Skeletal muscle tissue (tissue), 4 donors: Measurements from ENCODE around the gene KLRC3. TPM values are rescaled to one million over a fixed set of nuclear protein-coding genes. Genes with fewer than 3 reads are reported as not detected.
"Not testable (repeated sequence)": the region's sequence is repeated elsewhere in the genome, so short reads cannot be mapped to it uniquely, and the experiment has no call there.

ENCODE experiments used
- H3K27ac ChIP-seq: one replicate; pipeline ENCODE4 v1.7.0; 2013; ENCODE audit warnings: mild to moderate bottlenecking, low read depth, low read length, inconsistent platforms
- H3K27me3 ChIP-seq, 3 donors: one replicate each; pipeline ENCODE4 v1.7.0; 2013; ENCODE audit warnings: low read length in 3 of 3; ENCODE audit not compliant: control insufficient read depth in 3 of 3, insufficient read depth in 3 of 3
- H3K36me3 ChIP-seq, 3 donors: one replicate each; pipeline ENCODE4 v1.7.0; 2013; ENCODE audit warnings: low read length in 3 of 3; ENCODE audit not compliant: control insufficient read depth in 3 of 3, insufficient read depth in 3 of 3
- H3K4me1 ChIP-seq, 3 donors: one replicate each; pipeline ENCODE4 v1.7.0; 2013; ENCODE audit warnings: low read length in 3 of 3, mild to moderate bottlenecking in 3 of 3; ENCODE audit not compliant: control insufficient read depth in 3 of 3, insufficient read depth in 3 of 3
- H3K4me3 ChIP-seq, 3 donors: one replicate each; pipeline ENCODE4 v1.7.0; 2013; ENCODE audit warnings: low read length in 3 of 3
- H3K9ac ChIP-seq, 3 donors: one replicate each; pipeline ENCODE4 v1.7.0; 2013; ENCODE audit warnings: low read length in 3 of 3, mild to moderate bottlenecking in 3 of 3, moderate library complexity in 2 of 3, low read depth in 1 of 3
- H3K9me3 ChIP-seq, 3 donors: one replicate each; pipeline ENCODE4 v1.7.0; 2013; ENCODE audit warnings: low read length in 3 of 3; ENCODE audit not compliant: control insufficient read depth in 3 of 3
- total RNA-seq: library from RNA; depleted of rRNA; stranded (reverse); fragments of >200 nt; gene quantifications from one replicate; pipeline ENCODE4 v1.2.3, GENCODE V29; 2014
- donor health status: Osteomylitis.

The KLRC3 gene
- total RNA-seq, 1 donor from 2014 or later: not detected

DNA sequence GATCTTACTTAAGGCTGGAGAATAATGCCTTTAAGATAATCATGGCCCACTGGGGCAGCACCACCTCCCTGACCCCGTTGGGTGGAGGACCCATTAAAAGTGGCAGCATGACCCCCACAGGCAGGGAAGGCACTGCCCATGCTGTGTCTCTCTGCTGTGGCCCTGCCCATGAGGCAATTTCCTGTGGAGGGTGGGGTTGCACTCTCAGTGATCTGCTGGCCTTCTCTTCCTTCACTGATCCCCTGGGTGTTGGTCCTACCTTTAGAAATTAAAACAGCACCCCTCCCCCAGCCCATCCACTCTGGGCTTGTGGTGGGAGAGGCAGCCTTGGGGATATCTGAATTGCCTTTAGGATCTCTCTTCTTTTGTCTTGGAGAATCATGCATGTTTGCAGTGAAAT, 47.8 kb downstream of the KLRC3 start:
- H3K27ac ChIP-seq: no peak overlapping the region

GRCh38 chr12:10371893-10372535, 48.4 kb downstream of the KLRC3 start:
- not testable (repeated sequence) for H3K27ac ChIP-seq, H3K36me3 ChIP-seq, H3K4me1 ChIP-seq, H3K4me3 ChIP-seq, H3K9me3 ChIP-seq, H3K9ac ChIP-seq, H3K27me3 ChIP-seq

More for the DNA sequence above, 47.8 kb downstream of the KLRC3 start:
- Histone ChIP-seq H3K27me3 (no peaks in the 10 kb centered on the region), H3K4me1 (peaks cover 0 to 2% (median 0%) of the 10 kb centered on the region in 3 donors), H3K36me3 (no peaks in the 10 kb centered on the region), H3K9ac (no peak overlapping the region), H3K9me3 (no peaks in the 10 kb centered on the region), H3K4me3 (no peak overlapping the region)

DNA sequence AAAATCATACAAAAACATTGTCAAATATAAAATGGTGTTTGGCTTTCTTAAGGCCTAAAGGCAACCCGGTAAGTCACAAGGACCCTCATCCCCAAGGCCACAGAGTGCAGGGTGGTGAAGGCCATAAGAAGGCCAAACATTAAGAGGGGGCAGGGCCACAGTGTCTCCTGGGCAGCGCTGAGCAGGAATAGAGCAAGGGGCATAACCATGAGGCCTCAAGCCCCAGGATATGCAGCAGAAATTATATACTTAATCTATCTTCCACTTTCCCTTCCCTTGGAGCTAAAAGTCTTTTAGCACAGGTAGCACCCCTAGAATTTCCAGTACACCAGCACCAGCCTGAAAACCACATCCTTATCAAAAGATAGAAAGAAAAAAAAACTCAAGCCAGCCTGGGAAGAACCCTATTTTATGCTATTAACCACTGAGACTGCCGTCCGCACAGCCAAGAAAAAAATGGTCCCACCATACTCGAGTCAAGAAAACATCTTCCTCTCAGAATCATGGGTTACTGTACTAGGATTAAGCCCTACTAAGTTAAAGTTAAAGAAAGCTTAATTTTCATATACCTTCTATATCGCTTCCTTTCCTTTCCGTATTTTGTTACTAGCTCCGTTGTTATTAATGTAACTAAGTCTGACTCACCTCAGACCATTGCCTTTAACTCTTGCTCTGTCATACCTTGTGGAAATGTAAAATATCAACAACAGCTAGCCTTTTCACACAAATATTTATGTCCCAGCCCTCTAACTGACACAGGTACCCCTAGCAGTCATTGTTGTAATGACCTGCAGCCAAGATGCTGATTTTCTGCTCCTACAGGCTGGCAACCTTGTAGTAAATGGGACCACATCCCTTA, 50.6 kb downstream of the KLRC3 start:
- Histone ChIP-seq H3K36me3 (no peaks in the 10 kb centered on the region), H3K9ac (no peak overlapping the region), H3K4me1 (peaks cover 10 to 15% (median 10%) of the 10 kb centered on the region in 3 donors), H3K27ac (no peak overlapping the region), H3K27me3 (no peaks in the 10 kb centered on the region), H3K9me3 (no peaks in the 10 kb centered on the region), H3K4me3 (no peak overlapping the region)

- Histone ChIP-seq H3K9me3 (no peaks in the 10 kb centered on the region), H3K36me3 (no peaks in the 10 kb centered on the region), H3K9ac (peak overlapping the region in 1 of 3 donors; percentile 64), H3K4me3 (no peak overlapping the region), H3K27me3 (no peaks in the 10 kb centered on the region), H3K27ac (peak overlapping the region; percentile 23), H3K4me1 (peaks cover 18 to 27% (median 20%) of the 10 kb centered on the region in 3 donors)
These were observed 51.9 kb downstream of the KLRC3 start for GRCh38 chr12:10368206-10369171.

DNA sequence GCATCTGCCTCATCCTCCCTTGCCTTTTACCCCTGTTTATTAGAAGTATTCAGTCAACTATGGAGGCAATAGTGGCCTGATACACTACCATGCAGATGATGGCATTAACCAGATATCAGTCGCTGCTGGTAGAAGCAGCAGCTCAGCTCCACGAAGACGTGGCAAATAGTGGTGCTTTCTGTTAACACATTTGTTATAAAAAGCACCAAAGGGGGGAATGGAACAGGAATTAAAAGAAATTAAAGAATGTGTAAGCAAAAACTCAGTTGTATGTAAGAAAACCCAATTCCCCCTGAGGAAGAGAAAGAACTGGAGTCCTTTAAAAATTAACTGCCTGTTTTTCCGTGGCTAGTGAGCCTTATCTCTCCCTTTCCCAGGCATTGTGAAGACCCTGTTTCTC, 52.7 kb downstream of the KLRC3 start:
- not testable (repeated sequence) for H3K27me3 ChIP-seq, H3K4me3 ChIP-seq, H3K9me3 ChIP-seq, H3K36me3 ChIP-seq, H3K27ac ChIP-seq, H3K9ac ChIP-seq
- peaks cover 23 to 34% (median 23%) of the 10 kb centered on the region in 3 donors for H3K4me1 ChIP-seq

DNA sequence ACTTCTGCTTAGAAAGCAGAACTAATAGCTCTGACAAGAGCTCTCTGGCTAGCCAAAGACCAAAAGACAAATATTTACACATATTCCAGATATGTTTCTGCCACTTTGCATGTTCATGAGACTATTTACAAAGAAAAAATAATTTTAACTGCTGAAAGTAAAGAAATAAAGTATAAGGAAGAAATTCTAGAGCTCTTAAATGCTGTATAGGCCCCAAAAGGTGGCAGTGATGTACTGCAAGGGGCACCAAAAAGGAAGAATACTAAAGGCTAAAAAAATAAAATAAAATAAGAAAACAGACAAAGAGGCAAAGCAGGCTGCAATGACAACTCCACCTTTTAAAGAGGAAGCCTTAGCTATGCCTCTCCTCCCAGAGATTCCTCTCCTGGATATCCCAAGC, 53.5 kb downstream of the KLRC3 start:
- Histone ChIP-seq H3K27ac (peak overlapping the region; percentile 88), H3K27me3 (no peaks in the 10 kb centered on the region), H3K4me1 (peaks cover 23 to 34% (median 23%) of the 10 kb centered on the region in 3 donors), H3K4me3 (no peak overlapping the region), H3K9ac (no peak overlapping the region), H3K36me3 (no peaks in the 10 kb centered on the region), H3K9me3 (no peaks in the 10 kb centered on the region)

DNA sequence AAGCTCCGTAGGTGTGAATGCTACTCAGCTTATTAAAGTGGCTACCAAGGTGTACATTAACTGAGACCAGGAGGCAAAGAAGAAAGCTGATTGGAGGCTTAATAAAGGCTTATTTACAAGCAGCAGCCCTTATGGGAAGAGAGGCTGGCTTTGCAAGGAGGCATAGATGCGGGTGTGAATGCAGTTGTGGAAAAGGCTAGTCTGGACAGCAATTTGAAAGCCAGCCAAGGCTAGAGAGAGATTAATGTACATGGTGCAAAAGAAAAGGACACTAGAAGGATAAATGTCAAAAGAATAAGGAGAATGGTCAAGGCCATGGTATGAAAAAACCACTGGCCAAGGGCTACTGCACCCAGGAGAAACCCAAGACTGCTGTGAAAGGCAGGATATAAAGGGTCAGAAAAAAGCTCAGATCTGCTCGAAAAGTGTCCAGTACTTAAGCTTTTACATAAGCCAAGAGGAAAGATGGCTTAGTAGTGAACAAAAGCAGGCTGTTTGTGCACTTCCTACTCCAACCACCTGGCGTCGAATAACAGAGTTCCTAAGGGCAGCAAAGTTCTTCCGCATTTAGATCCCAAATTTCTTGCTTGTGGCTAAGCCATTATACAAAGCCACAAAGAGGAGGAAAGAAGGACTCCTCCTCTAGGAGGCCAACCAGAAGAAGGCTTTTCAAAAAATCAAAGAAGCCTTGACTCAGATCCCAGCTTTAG, 54.5 kb downstream of the KLRC3 start:
- Histone ChIP-seq H3K4me3 (peak overlapping the region; percentile 89 to 94 (median 94)), H3K36me3 (no peaks in the 10 kb centered on the region), H3K9me3 (no peaks in the 10 kb centered on the region), H3K27ac (peak overlapping the region; percentile 88), H3K27me3 (no peaks in the 10 kb centered on the region), H3K4me1 (peaks cover 23 to 34% (median 26%) of the 10 kb centered on the region in 3 donors), H3K9ac (peak overlapping the region; percentile 87 to 92 (median 88))

GRCh38 chr12:10364815-10365622, 55.4 kb downstream of the KLRC3 start:
- Histone ChIP-seq H3K27ac (peak overlapping the region; percentile 88), H3K9me3 (no peaks in the 10 kb centered on the region), H3K36me3 (no peaks in the 10 kb centered on the region), H3K4me1 (peaks cover 23 to 34% (median 26%) of the 10 kb centered on the region in 3 donors), H3K9ac (peak overlapping the region; percentile 87 to 92 (median 88)), H3K4me3 (peak overlapping the region; percentile 89 to 94 (median 94)), H3K27me3 (no peaks in the 10 kb centered on the region)
